ENCODE measurements around the gene NRG2.

The NRG2 gene

DNA sequence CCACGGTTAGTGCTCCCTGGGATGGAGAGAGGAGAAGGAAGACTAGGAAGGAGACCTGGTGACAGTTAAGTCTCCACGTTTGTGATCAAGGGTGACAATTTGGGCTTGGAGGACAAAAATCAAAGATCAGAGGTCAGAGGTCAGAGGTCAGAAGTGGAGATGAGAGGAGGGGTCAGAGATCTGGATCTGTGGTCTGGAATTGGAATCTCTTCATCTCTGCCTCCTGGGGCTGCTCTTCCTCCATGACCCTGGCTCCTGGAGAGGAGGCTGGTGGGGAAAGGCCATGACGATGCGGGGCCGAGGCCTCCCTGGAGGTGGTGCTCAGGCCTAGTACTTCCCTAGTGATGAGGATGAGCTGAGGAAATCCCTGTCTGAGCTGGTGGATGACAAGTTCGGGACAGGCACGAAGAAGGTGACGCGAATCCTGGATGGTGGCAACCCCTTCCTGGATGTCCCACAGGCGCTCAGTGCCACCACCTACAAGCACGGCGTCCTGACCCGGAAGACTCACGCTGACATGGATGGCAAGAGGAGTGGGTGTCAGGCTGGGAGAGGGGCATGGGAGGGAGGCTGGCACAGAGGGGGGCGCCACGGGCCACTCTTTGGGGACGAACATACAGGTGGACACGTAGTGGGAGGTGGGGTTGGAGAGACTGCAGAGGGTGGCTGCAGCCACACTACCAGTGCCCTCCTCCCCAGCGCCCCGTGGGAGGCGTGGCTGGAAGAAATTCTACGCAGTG is 206.5 kb downstream of the NRG2 start:
- Histone ChIP-seq H3K27ac (ENCODE audit: low read depth, low read length) (no peak overlapping the region), H3K9ac (ENCODE audit: low read length) (no peak overlapping the region), H3K4me1 (ENCODE audit: control insufficient read depth, insufficient read depth, low read length) (no peaks in the 10 kb centered on the region), H3K27me3 (ENCODE audit: control insufficient read depth, insufficient read depth, low read length) (peaks cover 36% of the 10 kb centered on the region), H3K9me3 (ENCODE audit: control insufficient read depth, insufficient read depth, low read depth, low read length) (no peaks in the 10 kb centered on the region), H3K36me3 (ENCODE audit: control insufficient read depth, insufficient read depth, low read length) (no peaks in the 10 kb centered on the region), H3K4me3 (ENCODE audit: low read depth, low read length) (no peak overlapping the region)

GRCh38 chr5:139835656-139836055 is 207.4 kb downstream of the NRG2 start:
- H3K27me3 ChIP-seq (ENCODE audit: control insufficient read depth, insufficient read depth, low read length), result peaks cover 45% of the 10 kb centered on the region
- H3K4me1 ChIP-seq (ENCODE audit: control insufficient read depth, insufficient read depth, low read length), result no peaks in the 10 kb centered on the region
- H3K9ac ChIP-seq (ENCODE audit: low read length), result no peak overlapping the region
- no peaks in the 10 kb centered on the region for H3K9me3 ChIP-seq (ENCODE audit: control insufficient read depth, insufficient read depth, low read depth, low read length)
- no peaks in the 10 kb centered on the region for H3K36me3 ChIP-seq (ENCODE audit: control insufficient read depth, insufficient read depth, low read length)
- H3K27ac ChIP-seq (ENCODE audit: low read depth, low read length), result no peak overlapping the region
- no peak overlapping the region for H3K4me3 ChIP-seq (ENCODE audit: low read depth, low read length)

GRCh38 chr5:139833525-139833924 is 209.6 kb downstream of the NRG2 start:
- H3K27me3 ChIP-seq (ENCODE audit: control insufficient read depth, insufficient read depth, low read length), result peaks cover 50% of the 10 kb centered on the region

DNA sequence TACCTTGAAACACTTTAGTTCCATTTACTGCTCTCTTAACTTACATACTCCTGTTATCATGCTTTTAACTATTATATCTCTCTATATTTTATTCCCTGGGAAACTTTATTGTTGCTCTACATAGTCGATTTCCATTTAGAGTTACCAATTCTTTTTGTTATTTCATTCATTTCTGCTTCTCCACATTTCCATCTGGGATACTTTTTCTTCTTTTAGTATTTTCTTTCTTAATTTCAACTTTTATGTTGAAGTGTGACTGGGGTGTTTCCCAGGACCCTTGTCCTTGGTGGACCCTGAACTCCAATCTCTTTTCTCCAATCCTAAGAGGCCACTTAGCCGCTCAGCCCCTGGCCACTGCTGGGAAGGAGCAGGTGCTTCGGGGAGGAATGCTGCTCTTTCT is 211.5 kb downstream of the NRG2 start:
- Histone ChIP-seq H3K27ac (ENCODE audit: low read depth, low read length) (no peak overlapping the region), H3K27me3 (ENCODE audit: control insufficient read depth, insufficient read depth, low read length) (peaks cover 60% of the 10 kb centered on the region), H3K36me3 (ENCODE audit: control insufficient read depth, insufficient read depth, low read length) (no peaks in the 10 kb centered on the region), H3K9ac (ENCODE audit: low read length) (no peak overlapping the region), H3K9me3 (ENCODE audit: control insufficient read depth, insufficient read depth, low read depth, low read length) (no peaks in the 10 kb centered on the region), H3K4me3 (ENCODE audit: low read depth, low read length) (no peak overlapping the region), H3K4me1 (ENCODE audit: control insufficient read depth, insufficient read depth, low read length) (no peaks in the 10 kb centered on the region)

More at GRCh38 chr5:139833525-139833924, 209.6 kb downstream of the NRG2 start:
- H3K4me1 ChIP-seq (ENCODE audit: control insufficient read depth, insufficient read depth, low read length), result no peaks in the 10 kb centered on the region
- H3K9ac ChIP-seq (ENCODE audit: low read length), result no peak overlapping the region
- H3K27ac ChIP-seq (ENCODE audit: low read depth, low read length), result no peak overlapping the region
- H3K36me3 ChIP-seq (ENCODE audit: control insufficient read depth, insufficient read depth, low read length), result no peaks in the 10 kb centered on the region
- no peak overlapping the region for H3K4me3 ChIP-seq (ENCODE audit: low read depth, low read length)
- no peaks in the 10 kb centered on the region for H3K9me3 ChIP-seq (ENCODE audit: control insufficient read depth, insufficient read depth, low read depth, low read length)

DNA sequence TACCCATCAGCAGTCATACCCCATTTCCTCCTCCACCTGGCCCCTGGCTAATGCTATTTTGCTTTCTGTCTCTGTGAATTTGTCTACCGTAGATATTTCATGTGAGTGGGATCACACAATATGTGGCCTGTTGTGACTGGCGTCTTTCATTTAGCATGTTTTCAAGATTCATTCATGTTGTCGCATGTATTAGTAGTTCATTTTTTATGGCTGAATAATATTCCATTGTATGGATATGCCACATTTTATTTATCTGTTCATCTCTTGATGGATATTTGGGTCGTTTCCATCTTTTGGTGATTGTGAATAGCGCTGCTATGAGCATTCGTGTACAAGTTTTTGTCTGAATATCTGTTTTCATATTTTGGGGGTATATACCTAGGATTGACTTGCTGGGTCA is 213.6 kb downstream of the NRG2 start:
- Histone ChIP-seq H3K4me3 (ENCODE audit: low read depth, low read length) (no peak overlapping the region), H3K27me3 (ENCODE audit: control insufficient read depth, insufficient read depth, low read length) (peaks cover 68% of the 10 kb centered on the region), H3K9ac (ENCODE audit: low read length) (no peak overlapping the region), H3K36me3 (ENCODE audit: control insufficient read depth, insufficient read depth, low read length) (no peaks in the 10 kb centered on the region), H3K27ac (ENCODE audit: low read depth, low read length) (no peak overlapping the region), H3K9me3 (ENCODE audit: control insufficient read depth, insufficient read depth, low read depth, low read length) (no peaks in the 10 kb centered on the region), H3K4me1 (ENCODE audit: control insufficient read depth, insufficient read depth, low read length) (no peaks in the 10 kb centered on the region)

GRCh38 chr5:139828207-139828895 is 214.7 kb downstream of the NRG2 start:
- Histone ChIP-seq H3K27ac (ENCODE audit: low read depth, low read length) (no peak overlapping the region), H3K27me3 (ENCODE audit: control insufficient read depth, insufficient read depth, low read length) (peaks cover 60% of the 10 kb centered on the region), H3K9ac (ENCODE audit: low read length) (no peak overlapping the region), H3K4me3 (ENCODE audit: low read depth, low read length) (no peak overlapping the region), H3K36me3 (ENCODE audit: control insufficient read depth, insufficient read depth, low read length) (no peaks in the 10 kb centered on the region), H3K4me1 (ENCODE audit: control insufficient read depth, insufficient read depth, low read length) (no peaks in the 10 kb centered on the region), H3K9me3 (ENCODE audit: control insufficient read depth, insufficient read depth, low read depth, low read length) (no peaks in the 10 kb centered on the region)

- Histone ChIP-seq H3K27me3 (ENCODE audit: control insufficient read depth, insufficient read depth, low read length) (peaks cover 35% of the 10 kb centered on the region; the same call in 1 of the 2 replicates), H3K9me3 (ENCODE audit: control insufficient read depth, insufficient read depth, low read depth, low read length) (no peaks in the 10 kb centered on the region), H3K9ac (ENCODE audit: low read length) (no peak overlapping the region), H3K27ac (ENCODE audit: low read depth, low read length) (no peak overlapping the region), H3K36me3 (ENCODE audit: control insufficient read depth, insufficient read depth, low read length) (no peaks in the 10 kb centered on the region), H3K4me3 (ENCODE audit: low read depth, low read length) (no peak overlapping the region), H3K4me1 (ENCODE audit: control insufficient read depth, insufficient read depth, low read length) (no peaks in the 10 kb centered on the region)
Measured at GRCh38 chr5:139825690-139826089, 217.4 kb downstream of the NRG2 start.

GRCh38 chr5:139823757-139824355 is 219.2 kb downstream of the NRG2 start:
- no peaks in the 10 kb centered on the region for H3K4me1 ChIP-seq (ENCODE audit: control insufficient read depth, insufficient read depth, low read length)
- H3K36me3 ChIP-seq (ENCODE audit: control insufficient read depth, insufficient read depth, low read length), result no peaks in the 10 kb centered on the region
- H3K27ac ChIP-seq (ENCODE audit: low read depth, low read length), result no peak overlapping the region
- no peaks in the 10 kb centered on the region for H3K9me3 ChIP-seq (ENCODE audit: control insufficient read depth, insufficient read depth, low read depth, low read length)
- no peak overlapping the region for H3K9ac ChIP-seq (ENCODE audit: low read length)
- H3K27me3 ChIP-seq (ENCODE audit: control insufficient read depth, insufficient read depth, low read length), result peaks cover 37% of the 10 kb centered on the region; the same call in 1 of the 2 replicates
- no peak overlapping the region for H3K4me3 ChIP-seq (ENCODE audit: low read depth, low read length)

GRCh38 chr5:139822553-139823425 is 220.3 kb downstream of the NRG2 start:
- Histone ChIP-seq H3K4me3 (ENCODE audit: low read depth, low read length) (no peak overlapping the region), H3K36me3 (ENCODE audit: control insufficient read depth, insufficient read depth, low read length) (no peaks in the 10 kb centered on the region), H3K4me1 (ENCODE audit: control insufficient read depth, insufficient read depth, low read length) (no peaks in the 10 kb centered on the region), H3K27me3 (ENCODE audit: control insufficient read depth, insufficient read depth, low read length) (peaks cover 31% of the 10 kb centered on the region; the same call in 1 of the 2 replicates), H3K9me3 (ENCODE audit: control insufficient read depth, insufficient read depth, low read depth, low read length) (no peaks in the 10 kb centered on the region), H3K9ac (ENCODE audit: low read length) (no peak overlapping the region), H3K27ac (ENCODE audit: low read depth, low read length) (no peak overlapping the region)

DNA sequence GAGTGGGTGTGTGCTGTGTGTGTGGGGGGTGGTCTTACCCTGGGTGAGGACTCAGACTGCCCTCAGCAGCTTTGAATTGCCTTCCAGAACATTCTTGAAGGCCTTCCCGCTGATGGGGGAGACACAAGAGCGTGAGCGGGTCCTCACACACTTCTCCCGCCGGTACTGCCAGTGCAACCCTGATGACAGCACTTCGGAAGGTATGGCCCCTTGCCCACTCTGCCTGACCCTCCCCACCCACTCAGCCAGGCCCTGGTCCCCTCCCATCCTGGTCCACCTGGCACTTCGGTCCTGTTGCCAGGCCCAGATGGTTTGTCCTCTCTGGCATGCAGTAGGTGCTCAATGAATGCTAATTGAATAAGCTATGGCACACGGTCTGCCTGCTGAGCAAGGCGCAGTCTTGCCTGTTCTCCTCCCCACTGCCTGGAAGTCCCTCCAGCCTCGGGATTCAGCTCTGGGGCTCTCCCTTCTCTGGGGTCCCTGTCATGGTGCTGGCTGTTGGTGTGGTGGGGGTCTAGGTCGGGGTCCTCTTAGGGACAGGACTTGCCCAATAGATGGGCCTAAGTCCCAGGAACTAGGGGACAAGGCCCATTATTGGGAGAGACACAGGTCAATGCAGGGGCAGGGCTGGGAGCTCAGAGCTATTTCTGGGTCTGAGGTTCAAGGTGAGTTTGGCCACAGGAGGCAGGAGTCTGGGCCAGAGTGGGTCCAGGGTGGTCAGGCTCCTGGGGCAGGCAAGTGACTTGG is 221.1 kb downstream of the NRG2 start:
- no peaks in the 10 kb centered on the region for H3K4me1 ChIP-seq (ENCODE audit: control insufficient read depth, insufficient read depth, low read length)

More for the DNA sequence above, 221.1 kb downstream of the NRG2 start:
- no peak overlapping the region for H3K27ac ChIP-seq (ENCODE audit: low read depth, low read length)
- no peak overlapping the region for H3K4me3 ChIP-seq (ENCODE audit: low read depth, low read length)
- no peak overlapping the region for H3K9ac ChIP-seq (ENCODE audit: low read length)
- H3K27me3 ChIP-seq (ENCODE audit: control insufficient read depth, insufficient read depth, low read length), result peaks cover 29% of the 10 kb centered on the region; the same call in 1 of the 2 replicates
- no peaks in the 10 kb centered on the region for H3K36me3 ChIP-seq (ENCODE audit: control insufficient read depth, insufficient read depth, low read length)
- H3K9me3 ChIP-seq (ENCODE audit: control insufficient read depth, insufficient read depth, low read depth, low read length), result no peaks in the 10 kb centered on the region
